GM12878 (cell line): ENCODE measurements around the gene PLCG2. TPM values are rescaled to one million over a fixed set of nuclear protein-coding genes. Genes with fewer than 3 reads are reported as not detected.

ENCODE experiments used
- ATAC-seq: fragments of 200-7000 bp; cut with Tn5 transposase; 3 replicates; pipeline ENCODE4 v1.9.1; 2020; ENCODE audit warnings: mild to moderate bottlenecking, moderate library complexity
- BruUV-seq: library from RNA; stranded (reverse); fragments of 400-500 nt; replicated peaks from 2 replicates; lab custom pipeline; 2021; lab: Mats Ljungman, UMichigan
- CTCF ChIA-PET: fragments of 300-600 bp; sonication (Branson Sonifier 250); formaldehyde crosslinking; extraction: SDS; loops from one replicate; lab custom pipeline; 2021; ENCODE audit warnings: inconsistent platforms; lab: Yijun Ruan, JAX
- POLR2A ChIA-PET: fragments of 350-600 bp; formaldehyde crosslinking; extraction: SDS; loops from one replicate; lab custom pipeline; 2021; ENCODE audit warnings: inconsistent platforms; lab: Charles Lee
- RAD21 ChIA-PET: fragments of 300-600 bp; sonication (Branson Sonifier 250); formaldehyde crosslinking; loops from one replicate; lab custom pipeline; 2023; ENCODE audit warnings: antibody characterized with exemption; ENCODE audit not compliant: unreplicated experiment; lab: Charles Lee
- SMC1A ChIA-PET: fragments of 300-600 bp; sonication (Branson Sonifier 250); formaldehyde crosslinking; loops from one replicate; lab custom pipeline; 2023; ENCODE audit not compliant: unreplicated experiment, uncharacterized antibody; lab: Charles Lee
- DNase-seq: peaks from one replicate; pipeline ENCODE4 v3.0.0-alpha.2; 2011; ENCODE audit warnings: low read depth, low spot score
- FAIRE-seq: peaks from 3 replicates; lab custom pipeline; 2011; peaks lifted over from hg19 to GRCh38; lab: Jason Lieb, UNC
- H2AFZ ChIP-seq: 2 replicates; pipeline ENCODE4 v1.6.0; 2011; ENCODE audit warnings: low read depth, low read length, control low read depth; ENCODE audit not compliant: control insufficient read depth
- H3K27ac ChIP-seq: 2 replicates; pipeline ENCODE4 v1.5.1; 2011; ENCODE audit warnings: control low read depth; ENCODE audit not compliant: control insufficient read depth, insufficient read depth
- H3K27me3 ChIP-seq, 2 experiments: replicated peaks in 1 of 2; 2 replicates each; pipeline versions ENCODE4 v1.6.0 to v1.6.1; 2011; ENCODE audit warnings: low read length in 1 of 2; ENCODE audit not compliant: control insufficient read depth in 2 of 2, insufficient read depth in 2 of 2
- H3K36me3 ChIP-seq, 2 experiments: 2 replicates each; pipeline ENCODE4 v1.5.1; 2011; ENCODE audit warnings: low read length in 1 of 2; ENCODE audit not compliant: control insufficient read depth in 2 of 2, insufficient read depth in 2 of 2
- H3K4me1 ChIP-seq: 2 replicates; pipeline ENCODE4 v1.6.1; 2011; ENCODE audit warnings: mild to moderate bottlenecking, low read length, moderate library complexity, mixed read lengths; ENCODE audit not compliant: control insufficient read depth, insufficient read depth
- H3K4me2 ChIP-seq: 2 replicates; pipeline ENCODE4 v1.6.0; 2011; ENCODE audit warnings: control low read depth; ENCODE audit not compliant: control insufficient read depth, insufficient read depth
- H3K4me3 ChIP-seq: fragments of 200-600 bp; sonication (generic); 2 replicates; pipeline ENCODE4 v1.5.1; 2016
- H3K79me2 ChIP-seq: 2 replicates; pipeline ENCODE4 v1.6.0; 2011; ENCODE audit warnings: low read length; ENCODE audit not compliant: control insufficient read depth, insufficient read depth
- H3K9ac ChIP-seq: 2 replicates; pipeline ENCODE4 v1.8.0; 2011; ENCODE audit warnings: low read length, control low read depth, mixed read lengths; ENCODE audit not compliant: control insufficient read depth, insufficient read depth
- H3K9me3 ChIP-seq: replicated peaks from 3 replicates; pipeline ENCODE4 v1.5.1; 2011; ENCODE audit warnings: mild to moderate bottlenecking, low read length; ENCODE audit not compliant: control insufficient read depth, insufficient read depth
- H4K20me1 ChIP-seq: 2 replicates; pipeline ENCODE4 v1.6.0; 2011; ENCODE audit not compliant: control insufficient read depth, insufficient read depth
- ASH2L ChIP-seq: fragments of 300-600, 200-600 bp; sonication (generic); IDR thresholded peaks from 2 replicates; pipeline ENCODE4 v1.6.1; 2017; ENCODE audit warnings: low read depth, mild to moderate bottlenecking, borderline replicate concordance
- IKZF2 ChIP-seq, 2 experiments: fragments of 450-650 bp; IDR thresholded peaks; 2 replicates each; pipeline ENCODE4 v1.6.1; 2017; ENCODE audit warnings: mild to moderate bottlenecking in 2 of 2, moderate library complexity in 2 of 2
- KLF5 ChIP-seq: fragments of 450-650 bp; IDR thresholded peaks from 2 replicates; pipeline ENCODE4 v1.6.1; 2014; ENCODE audit warnings: mild to moderate bottlenecking; ENCODE audit not compliant: partially characterized antibody
- MAX ChIP-seq: IDR thresholded peaks from 2 replicates; pipeline ENCODE4 v1.6.1; 2012; ENCODE audit warnings: low read depth, low read length, improper control_type of control experiment
- RBBP5 ChIP-seq: fragments of 200-600 bp; sonication (generic); conservative IDR thresholded peaks from 2 replicates; pipeline ENCODE4 v1.6.1; 2016
- SREBF1 ChIP-seq: IDR thresholded peaks from 2 replicates; pipeline ENCODE4 v1.6.1; 2012; ENCODE audit warnings: mild to moderate bottlenecking, low read length
- WGBS: methylation state at CpG from one replicate; pipeline ENCODE4 v1.1.6; 2016; ENCODE audit warnings: low lambda C conversion rate; ENCODE audit not compliant: insufficient replicate concordance, insufficient coverage; ENCODE audit errors: missing lambda C conversion rate; 5-methylcytosine and 5-hydroxymethylcytosine counted together
- in situ Hi-C: fragments of 300-500 bp; cut with MboI; formaldehyde crosslinking; loops from 9 replicates; pipeline ENCODE4 v1.14.3; 2018; ENCODE audit warnings: mixed read lengths
- intact Hi-C: fragments of 100-400 bp; cut with micrococcal nuclease; formaldehyde crosslinking; loops from one replicate; pipeline ENCODE4 v1.14.2; 2022; ENCODE audit not compliant: unreplicated experiment
- polyA plus RNA-seq, 11 experiments: library from polyadenylated mRNA; depleted of rRNA in 4 of 11; unstranded in 6 of 11; stranded (reverse) in 5 of 11; fragments of >200 nt; fragmentation: Nextera tagmentation in 4 of 11; fragmentation: Illumina TruSeq in 1 of 11; extraction: Ambion mirVana in 4 of 11; extraction: Trizol in 1 of 11; gene quantifications; 1 replicate in 1 of 11; 2 replicates in 10 of 11; pipeline versions ENCODE4 v1.2.1 to v1.2.3, GENCODE V29; 2011 to 2016; ENCODE audit warnings: inconsistent platforms in 2 of 11, missing spikeins in 2 of 11, low read depth in 1 of 11
- total RNA-seq, 4 experiments: library from RNA; depleted of rRNA in 3 of 4; stranded (reverse); fragments of >200 nt in 3 of 4; fragmentation: Illumina TruSeq in 1 of 4; extraction: Trizol in 1 of 4; gene quantifications; 2 replicates each; pipeline versions ENCODE4 v1.2.1 to v1.2.3, GENCODE V29; 2013 to 2021
- TF ChIP-seq, protein P1 (sequence below): fragments of 450-650 bp; formaldehyde crosslinking; IDR thresholded peaks from 2 replicates; pipeline ENCODE4 v1.4.0; 2020; ENCODE audit warnings: mild to moderate bottlenecking, moderate library complexity

The PLCG2 gene
- total and polyA plus RNA-seq, 10 of the 15 experiments (the other 5 are each of a cell fraction or from before 2014, with no cell fraction given): 47.6 to 256 (median 149) TPM

DNA sequence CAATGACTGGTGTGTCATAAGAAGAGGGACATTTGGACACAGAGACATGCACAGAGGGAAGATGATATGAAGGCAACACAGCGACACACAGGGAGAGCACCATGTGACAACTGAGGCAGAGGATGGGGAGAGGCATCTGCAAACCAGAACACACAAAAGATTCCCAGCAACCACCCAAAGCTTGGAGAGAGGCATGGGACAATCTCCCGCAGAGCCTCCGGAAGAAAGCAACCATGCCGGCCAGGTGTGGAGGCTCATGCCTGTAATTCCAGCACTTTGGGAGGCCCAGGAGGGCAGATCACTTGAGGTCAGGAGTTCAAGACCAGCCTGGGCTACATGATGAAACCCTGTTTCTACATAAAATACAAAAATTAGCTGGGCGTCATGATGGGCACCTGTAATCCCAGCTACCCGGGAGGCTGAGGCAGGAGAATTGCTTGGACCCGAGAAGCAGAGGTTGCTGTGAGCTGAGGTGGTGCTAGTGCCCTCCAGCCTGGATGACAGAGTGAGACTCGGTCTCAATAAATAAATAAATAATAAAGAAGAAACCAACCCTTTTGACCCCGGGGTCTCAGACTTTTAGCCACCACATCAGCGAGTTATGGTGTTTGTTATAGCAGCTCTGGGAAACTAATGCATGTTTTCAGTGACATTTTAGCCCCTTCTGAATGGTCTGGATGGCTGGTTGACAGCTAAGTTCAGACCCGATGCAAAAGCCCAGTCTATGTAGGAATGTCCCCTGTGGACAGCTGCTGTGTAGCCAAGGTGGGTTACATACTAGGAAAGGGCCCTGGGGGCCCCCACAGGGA is 13.8 kb upstream of the PLCG2 start:
- H3K4me3 ChIP-seq: no peak overlapping the region
- H3K36me3 ChIP-seq: no peaks in the 10 kb centered on the region
- H3K4me2 ChIP-seq: no peak overlapping the region
- no peak for DNase-seq
- CTCF ChIA-PET: interaction anchor here (0.7 to 1.1 kb wide), 2 partner anchors 8 to 12 kb away, joined by 3 read pairs; no protein-coding TSS in a partner anchor
- H3K9ac ChIP-seq: no peak overlapping the region
- ATAC-seq: no peak
- no peak for TF ChIP-seq SREBF1
- TF ChIP-seq ASH2L: no peak
- TF ChIP-seq, protein P1, sequence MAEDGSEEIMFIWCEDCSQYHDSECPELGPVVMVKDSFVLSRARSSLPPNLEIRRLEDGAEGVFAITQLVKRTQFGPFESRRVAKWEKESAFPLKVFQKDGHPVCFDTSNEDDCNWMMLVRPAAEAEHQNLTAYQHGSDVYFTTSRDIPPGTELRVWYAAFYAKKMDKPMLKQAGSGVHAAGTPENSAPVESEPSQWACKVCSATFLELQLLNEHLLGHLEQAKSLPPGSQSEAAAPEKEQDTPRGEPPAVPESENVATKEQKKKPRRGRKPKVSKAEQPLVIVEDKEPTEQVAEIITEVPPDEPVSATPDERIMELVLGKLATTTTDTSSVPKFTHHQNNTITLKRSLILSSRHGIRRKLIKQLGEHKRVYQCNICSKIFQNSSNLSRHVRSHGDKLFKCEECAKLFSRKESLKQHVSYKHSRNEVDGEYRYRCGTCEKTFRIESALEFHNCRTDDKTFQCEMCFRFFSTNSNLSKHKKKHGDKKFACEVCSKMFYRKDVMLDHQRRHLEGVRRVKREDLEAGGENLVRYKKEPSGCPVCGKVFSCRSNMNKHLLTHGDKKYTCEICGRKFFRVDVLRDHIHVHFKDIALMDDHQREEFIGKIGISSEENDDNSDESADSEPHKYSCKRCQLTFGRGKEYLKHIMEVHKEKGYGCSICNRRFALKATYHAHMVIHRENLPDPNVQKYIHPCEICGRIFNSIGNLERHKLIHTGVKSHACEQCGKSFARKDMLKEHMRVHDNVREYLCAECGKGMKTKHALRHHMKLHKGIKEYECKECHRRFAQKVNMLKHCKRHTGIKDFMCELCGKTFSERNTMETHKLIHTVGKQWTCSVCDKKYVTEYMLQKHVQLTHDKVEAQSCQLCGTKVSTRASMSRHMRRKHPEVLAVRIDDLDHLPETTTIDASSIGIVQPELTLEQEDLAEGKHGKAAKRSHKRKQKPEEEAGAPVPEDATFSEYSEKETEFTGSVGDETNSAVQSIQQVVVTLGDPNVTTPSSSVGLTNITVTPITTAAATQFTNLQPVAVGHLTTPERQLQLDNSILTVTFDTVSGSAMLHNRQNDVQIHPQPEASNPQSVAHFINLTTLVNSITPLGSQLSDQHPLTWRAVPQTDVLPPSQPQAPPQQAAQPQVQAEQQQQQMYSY (CRISPR knock-in tag): no peak
- TF ChIP-seq RBBP5: no peak
- no peak for TF ChIP-seq KLF5
- TF ChIP-seq MAX: no peak
- TF ChIP-seq IKZF2 (IDR thresholded peaks at IDR 0.05): no peak
- WGBS: 74% methylated on average over 11 of the region's 11 CpGs
- no peak overlapping the region for H3K27ac ChIP-seq
- no peaks in the 10 kb centered on the region for H4K20me1 ChIP-seq
- SMC1A ChIA-PET: interaction anchor here (1.0 to 3.3 kb wide), 5 partner anchors 9 to 13 kb away, joined by 3 to 15 read pairs (median 4); no protein-coding TSS in a partner anchor
- intact Hi-C loops: no loop called here
- in situ Hi-C loops: no loop called here
- RAD21 ChIA-PET: no interaction called here
- POLR2A ChIA-PET: interaction anchor here (0.5 to 1.7 kb wide), 2 partner anchors 8 to 142 kb away, joined by 3 to 7 read pairs; no protein-coding TSS in a partner anchor
- BruUV-seq: no TSS peak
- no peaks in the 10 kb centered on the region for H3K79me2 ChIP-seq
- no peak for FAIRE-seq
- peaks cover 7% of the 10 kb centered on the region for H3K4me1 ChIP-seq
- no peaks in the 10 kb centered on the region for H3K9me3 ChIP-seq
- no peaks in the 10 kb centered on the region for H3K27me3 ChIP-seq
- H2AFZ ChIP-seq: no peak overlapping the region
